HG03060 (cell line): ENCODE data around the gene CD93.

Source experiments
- ATAC-seq: cut with Tn5 transposase; IDR thresholded peaks from one replicate; pipeline ENCODE4 v1.9.1; 2021; ENCODE audit warnings: low read depth, moderate number of reproducible peaks; ENCODE audit not compliant: unreplicated experiment

CD93 gene, protein sequence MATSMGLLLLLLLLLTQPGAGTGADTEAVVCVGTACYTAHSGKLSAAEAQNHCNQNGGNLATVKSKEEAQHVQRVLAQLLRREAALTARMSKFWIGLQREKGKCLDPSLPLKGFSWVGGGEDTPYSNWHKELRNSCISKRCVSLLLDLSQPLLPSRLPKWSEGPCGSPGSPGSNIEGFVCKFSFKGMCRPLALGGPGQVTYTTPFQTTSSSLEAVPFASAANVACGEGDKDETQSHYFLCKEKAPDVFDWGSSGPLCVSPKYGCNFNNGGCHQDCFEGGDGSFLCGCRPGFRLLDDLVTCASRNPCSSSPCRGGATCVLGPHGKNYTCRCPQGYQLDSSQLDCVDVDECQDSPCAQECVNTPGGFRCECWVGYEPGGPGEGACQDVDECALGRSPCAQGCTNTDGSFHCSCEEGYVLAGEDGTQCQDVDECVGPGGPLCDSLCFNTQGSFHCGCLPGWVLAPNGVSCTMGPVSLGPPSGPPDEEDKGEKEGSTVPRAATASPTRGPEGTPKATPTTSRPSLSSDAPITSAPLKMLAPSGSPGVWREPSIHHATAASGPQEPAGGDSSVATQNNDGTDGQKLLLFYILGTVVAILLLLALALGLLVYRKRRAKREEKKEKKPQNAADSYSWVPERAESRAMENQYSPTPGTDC

DNA sequence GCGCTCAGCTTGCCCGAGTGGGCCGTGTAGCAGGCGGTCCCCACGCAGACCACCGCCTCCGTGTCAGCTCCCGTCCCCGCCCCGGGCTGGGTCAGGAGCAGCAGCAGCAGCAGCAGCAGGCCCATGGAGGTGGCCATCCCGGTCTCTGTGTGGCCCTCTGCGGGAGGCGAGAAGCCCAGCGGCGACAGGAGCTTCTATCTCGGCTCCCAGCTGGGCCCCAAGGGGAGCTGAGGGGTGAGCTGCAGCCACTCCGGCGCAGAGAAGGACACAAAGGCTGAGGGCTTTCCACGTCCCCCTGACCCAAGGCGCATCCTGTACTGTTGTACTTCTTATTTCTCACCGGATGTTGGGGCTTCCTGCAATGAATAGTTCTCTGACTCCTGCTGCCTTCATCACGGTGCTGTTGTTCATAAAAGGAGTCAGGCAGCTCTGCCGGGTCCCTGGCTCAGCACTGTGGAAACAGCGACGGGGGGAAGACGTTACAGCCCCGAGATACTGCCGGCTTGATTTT is at the start of gene CD93:
Gene CD93, minus strand, starts transcription at position 269 of the 511 bp plus-strand sequence. Its CDS starts 132 bp downstream, at position 137.
- ATAC-seq: no peak

DNA sequence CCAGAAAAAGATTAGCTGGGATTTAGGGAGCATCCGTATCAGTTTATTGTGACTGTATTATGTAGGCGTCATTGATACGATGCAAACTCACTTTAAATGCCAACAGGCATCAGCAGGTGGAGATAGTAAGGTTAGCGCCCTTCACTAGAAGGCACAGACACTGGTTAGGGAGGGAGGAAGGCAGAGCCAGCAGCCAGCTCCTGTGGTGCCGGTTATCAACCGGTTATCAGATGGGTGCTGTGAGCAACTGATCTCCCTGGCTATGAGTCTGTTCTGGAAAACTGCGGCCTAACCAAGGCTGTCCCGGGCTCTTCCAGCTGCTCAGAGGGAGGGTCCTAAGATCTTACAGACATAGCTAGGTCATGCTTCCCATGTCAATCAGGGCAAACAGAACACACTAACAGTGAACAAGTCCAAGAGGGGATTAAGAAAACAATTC is 47.5 kb upstream of the CD93 start:
- no peak for ATAC-seq

DNA sequence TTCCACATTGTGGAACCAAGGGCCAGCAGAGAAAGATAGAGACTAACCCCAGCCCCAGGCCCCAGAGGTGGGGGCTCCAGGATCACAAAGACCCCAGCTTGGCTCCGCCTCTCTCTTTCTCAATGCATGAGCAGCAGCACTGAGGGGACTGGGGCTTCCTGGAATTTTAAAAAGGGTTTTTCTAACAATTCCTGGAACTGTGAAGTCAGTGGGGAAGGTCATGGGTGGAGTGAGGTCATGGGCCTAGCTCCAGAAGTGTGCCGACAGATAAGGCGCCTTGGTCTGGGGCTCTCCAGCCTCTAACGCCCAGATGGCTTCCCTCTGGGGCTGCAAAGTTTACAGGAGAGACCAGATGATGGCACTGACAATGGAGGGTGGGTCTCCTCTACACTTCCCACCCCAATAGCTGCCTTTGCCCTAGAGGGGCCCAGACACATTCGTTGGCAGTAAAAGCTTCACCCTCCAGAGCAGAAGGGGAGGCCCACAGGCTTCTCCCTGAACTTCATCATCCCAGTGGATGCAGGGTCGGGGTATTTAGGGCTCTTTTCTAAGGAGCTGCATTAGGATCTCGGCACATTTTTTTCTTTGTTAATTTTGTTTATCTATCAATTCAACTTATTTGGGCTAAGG is 46.9 kb upstream of the CD93 start:
- no peak for ATAC-seq

DNA sequence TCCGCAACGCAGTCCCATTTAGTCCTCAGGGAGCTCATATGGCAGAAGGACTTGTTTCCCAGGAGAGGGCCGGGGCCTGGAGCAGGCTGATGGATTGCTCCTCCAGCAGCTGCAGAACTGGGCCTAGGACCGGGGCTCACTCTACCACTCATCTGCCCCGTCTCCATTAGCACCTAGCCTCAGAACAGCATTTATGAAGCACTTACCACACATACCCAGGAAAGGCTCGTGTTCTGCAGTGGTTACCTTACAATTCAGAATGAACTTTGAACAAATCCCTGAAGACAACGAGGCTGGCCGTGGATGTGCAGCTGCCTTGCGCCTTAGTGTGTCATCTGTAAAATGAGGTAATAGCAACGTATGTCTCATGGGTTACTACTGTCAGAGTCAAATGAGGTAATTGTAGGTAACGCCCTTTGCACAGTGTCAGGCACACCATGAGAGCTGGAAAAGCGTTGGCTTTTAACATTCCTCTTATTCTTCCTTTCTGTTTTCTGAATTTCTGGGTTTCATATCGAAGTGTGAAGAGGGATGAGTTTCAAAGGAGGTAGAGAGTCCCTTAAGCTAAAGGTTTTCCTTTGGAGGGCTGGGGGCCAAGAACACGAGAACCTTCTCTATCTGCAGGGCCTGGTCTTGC is 46.3 kb upstream of the CD93 start:
- ATAC-seq: no peak

DNA sequence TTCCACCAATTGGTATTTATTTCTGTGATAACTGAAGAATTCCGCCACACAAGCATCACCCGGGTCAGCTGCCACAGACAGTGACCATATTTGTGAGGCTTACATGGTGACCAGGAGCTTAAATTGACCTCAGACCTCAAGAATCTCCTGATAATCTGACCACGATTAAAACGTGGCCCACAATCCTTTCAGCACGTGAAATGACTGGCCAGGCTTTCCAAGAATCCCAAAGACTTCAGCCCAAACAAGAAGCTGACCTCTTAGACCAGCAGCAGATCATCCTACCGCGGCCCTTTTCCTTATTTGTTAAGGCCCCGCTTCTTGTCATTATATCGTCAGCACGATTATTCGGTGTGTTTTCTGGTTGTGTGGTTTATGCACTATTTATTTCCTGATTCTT is 45.6 kb upstream of the CD93 start:
- no peak for ATAC-seq

DNA sequence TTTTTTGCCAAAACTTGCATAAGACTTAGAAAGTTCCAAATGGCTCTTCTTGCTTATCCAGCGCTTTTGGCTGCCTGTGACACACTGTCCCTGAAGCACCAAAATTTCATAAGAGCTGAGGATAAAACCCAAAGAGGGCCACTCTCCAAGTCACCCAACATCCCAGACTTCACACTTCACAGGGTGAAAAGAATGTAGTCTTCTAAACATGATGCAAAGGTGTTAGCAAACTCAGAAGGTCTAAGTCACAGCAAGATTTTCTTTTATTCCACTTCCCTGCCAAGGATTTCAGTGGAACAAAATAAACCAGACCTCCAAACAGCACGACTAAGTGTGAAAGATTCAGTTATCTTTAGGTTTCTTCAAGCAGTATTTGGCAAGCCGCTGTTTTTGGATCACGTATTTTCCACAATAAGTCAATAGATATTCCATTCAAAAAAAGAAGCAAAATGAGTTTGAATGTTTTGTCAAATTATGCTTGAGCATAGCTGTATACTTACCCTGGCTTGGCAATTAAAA is 44.6 kb upstream of the CD93 start:
- ATAC-seq: no peak

DNA sequence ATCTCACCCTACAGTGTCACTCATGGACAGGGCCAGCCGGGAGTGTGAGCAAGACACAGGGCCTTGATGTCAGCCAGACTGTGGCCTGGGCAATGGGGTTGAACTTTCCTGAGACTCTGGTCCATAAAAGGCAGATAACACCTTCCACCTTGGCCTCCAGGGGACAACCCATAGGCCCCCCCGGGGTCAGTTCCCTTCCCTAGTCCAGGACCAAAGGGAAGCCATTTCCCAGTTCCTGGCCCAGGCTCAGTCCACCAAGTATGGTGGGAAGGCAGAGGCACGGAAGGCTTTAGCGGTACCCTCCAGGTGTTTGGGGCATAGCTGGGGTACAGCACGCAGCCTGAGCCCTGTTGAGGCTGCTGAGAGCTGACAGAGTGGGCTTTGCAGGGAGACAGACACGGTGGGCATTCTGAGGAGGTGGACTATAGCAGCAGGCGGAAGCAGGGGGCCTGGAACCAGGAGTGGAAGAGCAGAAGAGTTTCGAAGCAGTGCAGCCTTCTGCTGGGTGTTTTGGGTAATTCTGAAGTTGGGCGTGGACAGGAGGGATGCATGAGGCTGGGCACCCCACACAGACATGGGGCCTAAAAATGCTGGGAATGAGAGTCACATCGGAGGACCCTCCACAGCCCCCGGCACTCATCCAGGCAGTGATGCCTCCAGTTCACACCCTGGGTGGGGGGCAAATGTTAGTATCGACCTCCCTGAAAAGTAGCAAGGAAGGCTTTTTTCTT is 43.9 kb upstream of the CD93 start:
- no peak for ATAC-seq

DNA sequence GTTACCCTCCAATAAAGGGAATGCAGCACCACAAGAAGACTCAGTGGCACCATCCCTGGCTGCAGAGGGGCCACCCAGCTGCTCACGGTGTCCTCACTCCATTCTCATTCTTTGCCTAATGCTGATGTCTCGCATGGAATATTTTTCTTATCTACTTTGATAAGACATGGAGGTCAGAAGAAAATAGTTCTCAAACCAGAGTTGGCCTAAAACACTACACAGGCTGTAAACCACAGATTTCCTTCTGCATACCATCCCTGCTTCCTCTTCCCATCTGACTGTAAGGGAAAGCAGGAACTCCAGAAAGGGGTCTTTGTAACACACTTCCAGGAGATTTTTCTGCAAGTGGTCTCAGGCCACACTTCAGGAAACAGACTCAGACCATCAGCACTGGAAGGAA is 43.1 kb upstream of the CD93 start:
- no peak for ATAC-seq

DNA sequence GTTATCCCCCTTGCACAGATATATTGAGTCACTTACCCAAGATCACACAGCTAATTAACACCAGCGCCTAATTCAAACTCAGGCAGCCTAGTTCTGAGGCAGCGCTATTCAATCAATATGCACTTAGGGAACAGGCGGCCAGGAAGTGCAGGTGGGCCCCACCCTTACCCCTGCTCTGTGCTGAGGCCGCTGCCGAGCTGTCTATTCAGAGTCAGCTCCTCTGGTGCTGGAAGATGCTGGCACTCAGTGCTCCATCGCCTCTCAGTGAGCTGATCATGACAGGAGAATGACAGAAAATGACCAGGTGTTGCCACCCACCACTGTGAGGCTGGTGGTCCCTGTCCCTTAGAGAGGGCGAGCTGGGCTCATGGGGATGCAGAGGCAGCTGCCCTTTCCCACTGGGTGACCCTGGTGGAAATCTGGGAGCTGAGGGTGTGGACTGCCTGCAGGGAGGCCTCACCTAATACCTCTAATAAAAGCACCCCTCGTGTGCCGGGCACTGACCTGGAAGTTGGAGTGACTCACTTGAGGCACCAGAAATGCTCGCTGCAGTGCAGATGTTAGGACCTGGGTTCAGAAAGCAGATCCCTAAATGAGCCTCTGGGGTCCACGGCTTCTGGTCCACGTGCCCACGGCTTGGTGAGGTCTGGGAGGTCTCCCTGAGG is 42.5 kb upstream of the CD93 start:
- ATAC-seq: no peak

DNA sequence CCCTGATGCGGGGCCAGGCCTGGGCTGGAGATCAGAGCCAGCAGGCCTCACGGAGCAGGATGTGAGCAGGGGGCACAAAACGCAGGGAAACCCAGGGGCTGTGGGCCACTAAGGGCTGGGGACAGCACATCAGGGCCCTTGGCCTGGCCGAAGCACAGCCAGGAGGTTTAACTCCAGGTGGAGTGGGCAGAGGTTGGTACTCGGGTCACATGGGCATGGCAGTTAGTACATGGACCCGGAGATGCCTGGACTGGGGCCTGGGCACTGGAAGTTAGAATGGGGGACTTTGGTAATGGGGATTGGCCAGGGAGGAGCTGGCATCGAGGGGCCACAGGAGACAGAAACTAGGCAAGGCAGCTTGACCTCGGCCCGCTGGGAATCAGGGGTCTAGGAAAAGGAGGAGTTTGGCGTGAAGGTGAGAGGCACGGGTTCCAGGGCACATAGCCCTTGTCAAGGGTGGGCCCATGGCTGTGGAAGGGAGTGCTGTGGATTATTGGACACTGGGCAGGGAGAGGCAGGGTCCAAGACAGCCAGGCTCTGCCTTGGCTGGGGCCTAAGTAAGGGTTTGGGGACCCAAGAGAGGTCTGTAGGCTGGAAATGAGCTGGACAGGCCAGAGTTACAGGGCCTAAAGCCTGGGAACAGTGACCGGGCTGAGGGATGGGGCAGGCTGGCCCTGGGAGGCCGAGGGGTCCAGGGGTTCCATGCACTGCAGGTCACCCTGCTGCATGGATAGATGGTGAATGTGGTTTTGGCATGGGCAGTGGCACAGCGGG is 41.6 kb upstream of the CD93 start:
- no peak for ATAC-seq

DNA sequence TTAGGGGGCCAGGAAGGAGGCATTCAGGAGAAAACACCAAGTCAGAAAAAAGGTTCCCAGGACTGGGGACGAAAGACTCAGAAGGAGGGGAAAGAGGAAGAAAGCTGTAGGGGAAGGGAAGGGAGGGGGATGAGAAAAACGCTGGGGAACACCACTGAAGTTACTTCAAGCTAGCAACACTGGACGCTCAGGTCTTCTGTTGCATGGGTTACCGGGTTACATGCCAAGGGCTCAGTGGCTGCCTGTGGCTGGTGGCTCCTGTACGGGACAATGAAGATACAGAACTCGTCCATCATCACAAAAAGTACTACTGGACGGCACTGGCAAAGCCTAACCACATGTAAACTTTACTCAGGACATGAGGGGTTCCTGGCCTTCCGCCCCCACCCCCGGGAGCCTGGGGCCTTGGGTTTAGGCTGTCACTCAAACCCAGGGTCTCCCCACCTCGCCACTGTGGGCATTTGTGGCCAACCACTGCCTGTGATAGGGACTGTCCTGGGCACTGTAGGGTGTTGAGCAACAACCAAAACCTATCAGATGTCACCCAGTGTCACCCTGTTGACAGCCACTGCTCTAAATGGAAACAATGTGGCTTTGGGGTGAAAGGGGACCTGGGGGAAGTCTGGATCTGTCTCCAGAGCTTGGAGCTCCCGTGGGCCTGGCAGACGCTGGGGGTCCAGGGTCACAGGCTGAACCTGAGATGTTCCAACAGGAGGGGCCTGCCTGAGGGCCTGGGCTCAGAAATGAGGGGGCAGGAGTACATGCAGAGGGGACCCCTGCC is 40.3 kb upstream of the CD93 start:
- ATAC-seq: no peak

DNA sequence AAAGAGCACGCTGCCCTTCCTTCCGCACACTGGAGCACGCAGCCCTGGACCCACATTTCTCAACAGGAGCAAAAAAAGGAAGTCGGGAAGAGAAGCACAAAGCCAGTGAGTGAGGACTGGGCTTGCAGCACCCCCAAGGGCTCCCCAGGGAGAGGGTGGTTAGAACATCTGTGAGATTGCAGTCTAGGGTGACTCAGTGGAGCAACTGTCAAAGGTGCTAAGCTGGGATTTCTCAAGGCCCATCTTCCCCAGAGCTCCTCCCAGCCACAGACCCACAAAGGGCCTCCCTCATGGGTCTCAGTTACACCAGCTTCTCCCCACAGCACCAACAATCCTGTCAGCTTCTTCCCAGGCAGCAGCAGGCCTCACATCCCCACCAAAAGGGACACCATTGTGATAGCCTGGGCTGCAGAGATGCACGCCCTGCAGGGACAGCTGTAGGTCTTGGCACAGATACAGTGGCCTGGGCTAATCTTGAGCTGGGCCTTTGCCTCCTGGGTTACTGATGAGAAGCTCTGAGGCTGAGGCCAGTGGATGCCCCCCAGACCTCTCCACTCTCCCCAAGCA is 39.6 kb upstream of the CD93 start:
- no peak for ATAC-seq

DNA sequence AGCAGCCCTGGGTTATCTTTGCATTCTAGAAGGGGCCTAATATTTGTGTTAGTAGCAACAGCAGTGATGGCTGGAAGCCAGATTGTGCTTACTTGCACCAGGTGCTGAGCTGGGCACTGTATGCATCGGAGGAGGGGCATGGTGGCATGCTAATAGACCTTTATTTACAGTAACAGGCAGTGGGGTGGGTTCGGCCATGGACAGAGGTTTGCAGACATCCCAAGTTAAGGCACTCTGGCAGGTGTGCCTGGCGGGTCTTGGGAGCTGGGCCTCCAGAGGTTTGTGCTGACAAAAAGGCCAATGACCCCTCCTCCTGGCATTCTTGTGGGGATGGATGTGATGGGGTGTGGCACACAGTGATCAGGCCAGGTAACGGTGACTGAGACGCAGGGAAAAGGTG is 39.0 kb upstream of the CD93 start:
- no peak for ATAC-seq

DNA sequence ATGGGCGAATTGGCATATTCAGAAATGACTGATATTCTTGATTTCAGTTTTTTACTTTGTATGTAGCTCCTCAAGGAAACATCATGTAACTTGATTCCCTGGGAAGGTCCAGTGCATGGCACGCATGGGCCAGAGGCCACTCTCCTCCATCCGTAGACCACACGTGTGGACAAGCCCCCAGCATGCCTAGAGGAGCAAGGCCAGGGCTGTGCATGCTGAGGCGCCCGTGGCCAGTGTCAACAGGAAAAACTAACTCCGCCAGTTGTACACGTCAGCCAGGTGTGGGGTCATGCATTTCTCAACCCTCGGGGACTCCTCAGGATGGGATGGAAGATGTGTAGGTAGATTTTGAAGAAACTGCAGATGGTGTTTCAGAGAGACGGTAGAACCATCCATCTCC is 37.8 kb upstream of the CD93 start:
- ATAC-seq: no peak

DNA sequence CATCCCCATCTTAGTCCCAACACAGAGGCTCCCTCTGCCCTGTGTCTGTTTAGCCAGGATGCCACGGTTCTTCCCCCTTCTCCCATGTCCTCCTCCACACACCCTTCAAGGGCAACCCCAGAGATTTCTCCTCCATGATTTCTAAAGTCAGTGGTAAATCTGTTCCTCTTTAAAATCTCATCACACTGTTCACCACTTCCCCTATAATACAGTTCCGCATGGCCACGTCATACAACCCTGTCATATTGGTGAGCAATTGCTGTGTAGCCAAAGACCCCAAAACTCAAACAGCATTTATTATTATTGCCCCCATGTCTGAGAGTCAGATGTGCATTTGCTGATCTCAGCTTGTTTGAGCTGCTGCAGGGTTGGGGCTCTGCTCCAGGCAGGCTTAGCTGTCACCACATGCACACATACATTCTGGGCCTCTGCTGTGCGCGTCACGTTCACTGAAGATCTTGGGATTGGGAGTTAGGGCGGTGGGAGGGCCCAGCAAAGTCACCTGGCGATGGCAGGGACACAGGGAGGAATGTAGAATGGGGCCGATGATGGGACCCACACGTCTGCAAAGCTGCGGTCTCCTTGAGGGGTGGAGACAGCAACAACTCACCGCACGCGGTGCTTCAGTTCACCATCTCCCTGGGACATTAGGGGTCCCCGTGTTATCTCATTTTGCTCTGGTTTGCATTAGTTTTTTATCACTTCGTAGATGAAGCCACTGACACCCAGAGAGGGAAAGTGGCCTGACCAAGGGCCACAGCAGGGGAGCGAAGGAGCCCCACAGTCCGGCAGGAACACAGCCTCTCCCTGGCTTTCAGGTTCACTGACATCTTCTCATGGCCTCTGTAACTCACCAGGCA is 36.9 kb upstream of the CD93 start:
- no peak for ATAC-seq

DNA sequence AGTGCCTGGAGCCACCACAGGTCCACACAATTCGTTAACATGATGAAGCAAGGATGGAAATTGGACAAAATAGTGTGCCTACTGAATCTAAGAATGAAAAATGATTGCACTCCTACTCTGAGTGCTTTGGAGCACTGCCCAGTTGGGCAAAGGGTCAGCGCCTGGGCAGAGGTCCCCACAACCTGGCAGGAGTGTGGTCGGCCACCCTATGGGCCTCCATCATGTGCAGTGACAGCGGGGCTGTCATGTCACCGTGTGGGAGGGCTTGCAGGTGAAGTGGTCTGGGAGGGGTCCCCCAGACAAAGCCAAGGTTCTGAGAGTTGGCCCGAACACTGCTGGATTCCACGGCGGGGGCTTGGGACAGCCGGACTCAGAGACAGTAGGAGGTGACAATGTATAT is 36.2 kb upstream of the CD93 start:
- no peak for ATAC-seq
